ENCODE data around the gene SRCIN1. TPM values are rescaled to one million over a fixed set of nuclear protein-coding genes. Genes with fewer than 3 reads are reported as not detected.

SRCIN1 gene
- total RNA-seq, 1 experiment from 2014 or later: 2.6 TPM

- no peaks in the 10 kb centered on the region for H3K4me1 ChIP-seq (ENCODE audit: insufficient read depth, low read length)
- no peaks in the 10 kb centered on the region for H3F3A ChIP-seq (ENCODE audit: low read length, unreplicated experiment)
- POLR2A ChIA-PET (ENCODE audit: unreplicated experiment): no interaction called here
- CTCF ChIA-PET: no interaction called here
- no peaks in the 10 kb centered on the region for H3K9me2 ChIP-seq (replicated peaks; ENCODE audit: low read length)
- no peak overlapping the region for H3K9ac ChIP-seq (ENCODE audit: low read length)
- no peak overlapping the region for H3K4me2 ChIP-seq (ENCODE audit: low read length)
- no peak overlapping the region for H3K27ac ChIP-seq (ENCODE audit: low read length)
- no peak for TF ChIP-seq EZH2 (IDR thresholded peaks at IDR 0.05; ENCODE audit: low read length, unreplicated experiment)
- no peak for TF ChIP-seq EZH2phosphoT487 (IDR thresholded peaks at IDR 0.05; ENCODE audit: borderline replicate concordance, low read length)
- TF ChIP-seq CTCF (conservative IDR thresholded peaks at IDR 0.05; ENCODE audit: low read depth, low read length): no peak
- no peaks in the 10 kb centered on the region for H3K79me2 ChIP-seq (ENCODE audit: low read length)
- no peaks in the 10 kb centered on the region for H4K20me1 ChIP-seq (ENCODE audit: low read length)
- ATAC-seq: no peak
- H3K9me3 ChIP-seq (ENCODE audit: low read length): no peaks in the 10 kb centered on the region
- H2AFZ ChIP-seq (ENCODE audit: low read length): no peak overlapping the region
- no peak for DNase-seq
- BruUV-seq (replicated peaks): no TSS peak
- H3K36me3 ChIP-seq (ENCODE audit: low read depth, low read length): no peaks in the 10 kb centered on the region
- H3K27me3 ChIP-seq (ENCODE audit: low read length): no peaks in the 10 kb centered on the region
- intact Hi-C loops (cut with micrococcal nuclease): no loop called here
- H3K4me3 ChIP-seq (ENCODE audit: low read length): no peak overlapping the region
Observed at GRCh38 chr17:38547444-38547843, 58.3 kb downstream of the SRCIN1 start.

- ATAC-seq: no peak
- Histone ChIP-seq H3K27me3 (ENCODE audit: low read length) (no peaks in the 10 kb centered on the region), H4K20me1 (ENCODE audit: low read length) (no peaks in the 10 kb centered on the region), H3K4me3 (ENCODE audit: low read length) (no peak overlapping the region), H3K27ac (ENCODE audit: low read length) (no peak overlapping the region), H3K4me1 (ENCODE audit: insufficient read depth, low read length) (no peaks in the 10 kb centered on the region), H3F3A (ENCODE audit: low read length, unreplicated experiment) (no peaks in the 10 kb centered on the region), H3K4me2 (ENCODE audit: low read length) (no peak overlapping the region), H3K79me2 (ENCODE audit: low read length) (no peaks in the 10 kb centered on the region), H3K36me3 (ENCODE audit: low read depth, low read length) (no peaks in the 10 kb centered on the region), H3K9me3 (ENCODE audit: low read length) (no peaks in the 10 kb centered on the region), H3K9me2 (replicated peaks; ENCODE audit: low read length) (no peaks in the 10 kb centered on the region), H3K9ac (ENCODE audit: low read length) (no peak overlapping the region), H2AFZ (ENCODE audit: low read length) (no peak overlapping the region)
- CTCF ChIA-PET: no interaction called here
- TF ChIP-seq EZH2phosphoT487 (IDR thresholded peaks at IDR 0.05; ENCODE audit: borderline replicate concordance, low read length) (no peak), CTCF (conservative IDR thresholded peaks at IDR 0.05; ENCODE audit: low read depth, low read length) (no peak), EZH2 (IDR thresholded peaks at IDR 0.05; ENCODE audit: low read length, unreplicated experiment) (no peak)
- POLR2A ChIA-PET (ENCODE audit: unreplicated experiment): no interaction called here
- DNase-seq: no peak
- BruUV-seq (replicated peaks): no TSS peak
- intact Hi-C loops (cut with micrococcal nuclease): no loop called here
Observed at GRCh38 chr17:38546396-38546795, 59.4 kb downstream of the SRCIN1 start.

- TF ChIP-seq EZH2 (IDR thresholded peaks at IDR 0.05; ENCODE audit: low read length, unreplicated experiment) (no peak), CTCF (conservative IDR thresholded peaks at IDR 0.05; ENCODE audit: low read depth, low read length) (no peak), EZH2phosphoT487 (IDR thresholded peaks at IDR 0.05; ENCODE audit: borderline replicate concordance, low read length) (no peak)
- no peak overlapping the region for H3K4me2 ChIP-seq (ENCODE audit: low read length)
- no peak overlapping the region for H3K4me3 ChIP-seq (ENCODE audit: low read length)
- BruUV-seq (replicated peaks): no TSS peak
- no peak overlapping the region for H2AFZ ChIP-seq (ENCODE audit: low read length)
- intact Hi-C loops (cut with micrococcal nuclease): no loop called here
- ATAC-seq (no peak), DNase-seq (no peak)
- CTCF ChIA-PET: interaction anchor here (0.7 kb wide), 1 partner anchor 8 kb away, joined by 3 read pairs; no protein-coding TSS in a partner anchor
- no peaks in the 10 kb centered on the region for H3K9me3 ChIP-seq (ENCODE audit: low read length)
- H3K36me3 ChIP-seq (ENCODE audit: low read depth, low read length): no peaks in the 10 kb centered on the region
- no peaks in the 10 kb centered on the region for H4K20me1 ChIP-seq (ENCODE audit: low read length)
- no peak overlapping the region for H3K9ac ChIP-seq (ENCODE audit: low read length)
- POLR2A ChIA-PET (ENCODE audit: unreplicated experiment): no interaction called here
- no peaks in the 10 kb centered on the region for H3K9me2 ChIP-seq (replicated peaks; ENCODE audit: low read length)
- no peaks in the 10 kb centered on the region for H3K27me3 ChIP-seq (ENCODE audit: low read length)
- no peaks in the 10 kb centered on the region for H3K79me2 ChIP-seq (ENCODE audit: low read length)
- no peaks in the 10 kb centered on the region for H3F3A ChIP-seq (ENCODE audit: low read length, unreplicated experiment)
- no peaks in the 10 kb centered on the region for H3K4me1 ChIP-seq (ENCODE audit: insufficient read depth, low read length)
- no peak overlapping the region for H3K27ac ChIP-seq (ENCODE audit: low read length)
Observed at GRCh38 chr17:38545531-38546225, 60.1 kb downstream of the SRCIN1 start.

Measured in PC-3 (cell line).